WTC11 (cell line): ENCODE measurements around the gene RFTN2. TPM values are rescaled to one million over a fixed set of nuclear protein-coding genes. Genes with fewer than 3 reads are reported as not detected.
"Not testable (repeated sequence)": the region's sequence is repeated elsewhere in the genome, so short reads cannot be mapped to it uniquely, and the experiment has no call there.

Experiments used
- ATAC-seq: fragments of 200-7000 bp; cut with Tn5 transposase; 2 replicates; pipeline ENCODE4 v1.10.0; 2021; ENCODE audit warnings: mild to moderate bottlenecking, moderate library complexity
- CTCF ChIA-PET: fragments of 300-600 bp; sonication (Branson Sonifier 250); formaldehyde crosslinking; loops from one replicate; lab custom pipeline; 2021; ENCODE audit warnings: antibody characterized with exemption; lab: Charles Lee
- POLR2A ChIA-PET: fragments of 350-600 bp; sonication (Branson Sonifier 250); formaldehyde crosslinking; loops from one replicate; lab custom pipeline; 2021; ENCODE audit warnings: antibody characterized with exemption; lab: Charles Lee
- DNase-seq: peaks from one replicate; pipeline ENCODE4 v3.0.0; 2021; ENCODE audit warnings: low spot score
- H3K27ac Mint-ChIP-seq: 2 replicates; pipeline ENCODE4 v1.8.0; 2021; ENCODE audit warnings: mixed read lengths
- H3K27me3 Mint-ChIP-seq: 2 replicates; pipeline ENCODE4 v1.8.0; 2021; ENCODE audit warnings: low read depth, mild to moderate bottlenecking, moderate library complexity, mixed read lengths
- H3K36me3 Mint-ChIP-seq: 2 replicates; pipeline ENCODE4 v1.8.0; 2021; ENCODE audit warnings: mixed read lengths
- H3K4me1 Mint-ChIP-seq: 2 replicates; pipeline ENCODE4 v1.8.0; 2022; ENCODE audit warnings: mixed read lengths
- H3K4me3 Mint-ChIP-seq: 2 replicates; pipeline ENCODE4 v1.8.0; 2021; ENCODE audit warnings: mild to moderate bottlenecking, moderate library complexity, mixed read lengths
- H3K9me3 Mint-ChIP-seq: 2 replicates; pipeline ENCODE4 v1.8.0; 2021; ENCODE audit warnings: mixed read lengths
- ATF1 ChIP-seq: sonication (generic); formaldehyde crosslinking; IDR thresholded peaks from 2 replicates; pipeline ENCODE4 v1.8.1; 2023; ENCODE audit warnings: mild to moderate bottlenecking, moderate library complexity, missing genetic modification reagents
- CTCF ChIP-seq: fragments of 200-600 bp; IDR thresholded peaks from 2 replicates; pipeline ENCODE4 v1.8.0; 2022; ENCODE audit warnings: antibody characterized with exemption
- FOXK1 ChIP-seq: sonication (generic); formaldehyde crosslinking; IDR thresholded peaks from 2 replicates; pipeline ENCODE4 v1.8.0; 2022; ENCODE audit warnings: mild to moderate bottlenecking, moderate library complexity, missing genetic modification reagents
- FOXP1 ChIP-seq: sonication (generic); formaldehyde crosslinking; IDR thresholded peaks from 2 replicates; pipeline ENCODE4 v1.8.0; 2022; ENCODE audit warnings: missing genetic modification reagents, mild to moderate bottlenecking, moderate library complexity, borderline replicate concordance
- GTF2I ChIP-seq: fragments of 250-450 bp; sonication (Bioruptor Pico); conservative IDR thresholded peaks from 2 replicates; pipeline ENCODE4 v1.4.0; 2021; ENCODE audit warnings: mild to moderate bottlenecking
- IRF2 ChIP-seq: sonication (generic); formaldehyde crosslinking; IDR thresholded peaks from 2 replicates; pipeline ENCODE4 v1.8.0; 2022; ENCODE audit warnings: low read depth, missing genetic modification reagents, borderline replicate concordance
- JUN ChIP-seq: sonication (generic); formaldehyde crosslinking; IDR thresholded peaks from 2 replicates; pipeline ENCODE4 v1.8.0; 2023; ENCODE audit warnings: mild to moderate bottlenecking, missing genetic modification reagents
- NFATC4 ChIP-seq: fragments of 250-450 bp; sonication (Bioruptor Pico); IDR thresholded peaks from 2 replicates; pipeline ENCODE4 v1.9.0; 2021; ENCODE audit warnings: mild to moderate bottlenecking
- NFE2L1 ChIP-seq: sonication (generic); formaldehyde crosslinking; IDR thresholded peaks from 2 replicates; pipeline ENCODE4 v1.8.1; 2023; ENCODE audit warnings: missing genetic modification reagents
- NFYB ChIP-seq: sonication (generic); formaldehyde crosslinking; conservative IDR thresholded peaks from 2 replicates; pipeline ENCODE4 v1.8.0; 2022; ENCODE audit warnings: low read depth, missing genetic modification reagents
- NR2C2 ChIP-seq: sonication (generic); formaldehyde crosslinking; IDR thresholded peaks from 2 replicates; pipeline ENCODE4 v1.8.0; 2022; ENCODE audit warnings: mild to moderate bottlenecking, missing genetic modification reagents
- PRDM15 ChIP-seq: sonication (generic); formaldehyde crosslinking; IDR thresholded peaks from 2 replicates; pipeline ENCODE4 v1.8.0; 2022; ENCODE audit warnings: missing genetic modification reagents
- RELA ChIP-seq: sonication (generic); formaldehyde crosslinking; IDR thresholded peaks from 2 replicates; pipeline ENCODE4 v1.8.1; 2022; ENCODE audit warnings: missing genetic modification reagents, mild to moderate bottlenecking, borderline replicate concordance
- TEAD4 ChIP-seq: sonication (generic); formaldehyde crosslinking; IDR thresholded peaks from 2 replicates; pipeline ENCODE4 v1.8.0; 2022; ENCODE audit warnings: mild to moderate bottlenecking, missing genetic modification reagents
- TP53 ChIP-seq: sonication (generic); formaldehyde crosslinking; IDR thresholded peaks from 2 replicates; pipeline ENCODE4 v1.8.1; 2023; ENCODE audit warnings: mild to moderate bottlenecking, missing genetic modification reagents
- ZNF121 ChIP-seq: sonication (generic); formaldehyde crosslinking; IDR thresholded peaks from 2 replicates; pipeline ENCODE4 v1.8.0; 2023; ENCODE audit warnings: missing genetic modification reagents
- ZNF317 ChIP-seq: sonication (generic); formaldehyde crosslinking; IDR thresholded peaks from 2 replicates; pipeline ENCODE4 v1.8.1; 2023; ENCODE audit warnings: low read depth, mild to moderate bottlenecking, moderate library complexity, missing genetic modification reagents, borderline replicate concordance
- ZNF396 ChIP-seq: fragments of 250-450 bp; sonication (Bioruptor Pico); IDR thresholded peaks from 2 replicates; pipeline ENCODE4 v1.8.0; 2021; ENCODE audit warnings: mild to moderate bottlenecking, moderate library complexity, borderline replicate concordance
- ZNF671 ChIP-seq: fragments of 250-450 bp; sonication (Bioruptor Pico); IDR thresholded peaks from 2 replicates; pipeline ENCODE4 v1.8.0; 2021; ENCODE audit warnings: mild to moderate bottlenecking
- total RNA-seq: library from RNA; stranded (reverse); gene quantifications from 3 replicates; pipeline ENCODE4 v1.2.3, GENCODE V29; 2021
- TF ChIP-seq, protein P1 (sequence below): sonication (generic); formaldehyde crosslinking; conservative IDR thresholded peaks from 2 replicates; pipeline ENCODE4 v1.8.1; 2023; ENCODE audit warnings: mild to moderate bottlenecking, low read depth, missing genetic modification reagents, moderate library complexity
- TF ChIP-seq, protein P2 (sequence below): sonication (generic); formaldehyde crosslinking; conservative IDR thresholded peaks from 2 replicates; pipeline ENCODE4 v1.8.1; 2022; ENCODE audit warnings: mild to moderate bottlenecking, missing genetic modification reagents
- TF ChIP-seq, protein P3 (sequence below): fragments of 250-450 bp; sonication (Bioruptor Pico); IDR thresholded peaks from 2 replicates; pipeline ENCODE4 v1.9.0; 2021; ENCODE audit warnings: mild to moderate bottlenecking, borderline replicate concordance

Gene RFTN2
- total RNA-seq, 1 experiment from 2014 or later: 1.9 TPM

- TF ChIP-seq TEAD4 (CRISPR knock-in tag) (no peak), ZNF671 (CRISPR knock-in tag) (no peak), NFATC4 (no peak), NFYB (no peak), IRF2 (CRISPR knock-in tag) (no peak), GTF2I (CRISPR knock-in tag) (no peak)
- TF ChIP-seq, all 79 proteins: peak for 0
Observed at GRCh38 chr2:197556456-197556855, 118.9 kb downstream of the RFTN2 start (continued).

DNA sequence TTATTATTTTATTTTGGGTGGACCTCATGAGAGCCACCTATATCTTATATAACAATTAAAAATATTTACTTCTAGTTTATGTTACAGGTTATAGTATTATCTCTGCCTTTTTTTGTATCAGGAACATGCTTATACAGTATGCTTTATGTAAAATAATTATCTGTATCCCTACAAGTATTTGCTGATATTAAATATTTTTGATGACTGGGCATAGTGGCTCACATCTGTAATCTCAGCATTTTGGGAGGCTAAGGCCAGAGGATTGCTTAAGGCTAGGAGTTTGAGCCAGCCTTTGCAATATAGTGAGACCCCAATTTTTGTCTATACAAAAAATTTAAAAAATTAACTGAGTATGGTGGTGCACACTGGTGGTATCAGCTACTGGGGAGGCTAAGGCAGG is 119.9 kb downstream of the RFTN2 start:
- POLR2A ChIA-PET: interaction anchor here (1.2 kb wide), 1 partner anchor 40 kb away, joined by 3 read pairs; the partner anchor contains the start of gene MOB4
- H3K27ac Mint-ChIP-seq: no peak overlapping the region
- no peak for TF ChIP-seq CTCF
- no peak for TF ChIP-seq NFE2L1 (CRISPR knock-in tag)
- TF ChIP-seq ZNF121 (CRISPR knock-in tag): no peak
- no peak for TF ChIP-seq NFATC4
- no peak for TF ChIP-seq FOXK1
- no peak for TF ChIP-seq ATF1 (CRISPR knock-in tag)
- TF ChIP-seq ZNF396 (CRISPR knock-in tag): no peak
- TF ChIP-seq ZNF317 (CRISPR knock-in tag): no peak
- TF ChIP-seq TP53 (CRISPR knock-in tag): no peak
- no peak for TF ChIP-seq IRF2 (CRISPR knock-in tag)
- TF ChIP-seq NR2C2 (CRISPR knock-in tag): no peak
- TF ChIP-seq, protein P1, sequence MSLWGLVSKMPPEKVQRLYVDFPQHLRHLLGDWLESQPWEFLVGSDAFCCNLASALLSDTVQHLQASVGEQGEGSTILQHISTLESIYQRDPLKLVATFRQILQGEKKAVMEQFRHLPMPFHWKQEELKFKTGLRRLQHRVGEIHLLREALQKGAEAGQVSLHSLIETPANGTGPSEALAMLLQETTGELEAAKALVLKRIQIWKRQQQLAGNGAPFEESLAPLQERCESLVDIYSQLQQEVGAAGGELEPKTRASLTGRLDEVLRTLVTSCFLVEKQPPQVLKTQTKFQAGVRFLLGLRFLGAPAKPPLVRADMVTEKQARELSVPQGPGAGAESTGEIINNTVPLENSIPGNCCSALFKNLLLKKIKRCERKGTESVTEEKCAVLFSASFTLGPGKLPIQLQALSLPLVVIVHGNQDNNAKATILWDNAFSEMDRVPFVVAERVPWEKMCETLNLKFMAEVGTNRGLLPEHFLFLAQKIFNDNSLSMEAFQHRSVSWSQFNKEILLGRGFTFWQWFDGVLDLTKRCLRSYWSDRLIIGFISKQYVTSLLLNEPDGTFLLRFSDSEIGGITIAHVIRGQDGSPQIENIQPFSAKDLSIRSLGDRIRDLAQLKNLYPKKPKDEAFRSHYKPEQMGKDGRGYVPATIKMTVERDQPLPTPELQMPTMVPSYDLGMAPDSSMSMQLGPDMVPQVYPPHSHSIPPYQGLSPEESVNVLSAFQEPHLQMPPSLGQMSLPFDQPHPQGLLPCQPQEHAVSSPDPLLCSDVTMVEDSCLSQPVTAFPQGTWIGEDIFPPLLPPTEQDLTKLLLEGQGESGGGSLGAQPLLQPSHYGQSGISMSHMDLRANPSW: no peak
- TF ChIP-seq GTF2I (CRISPR knock-in tag): no peak
- no peak for TF ChIP-seq JUN (CRISPR knock-in tag)
- TF ChIP-seq RELA: no peak
- no peak for TF ChIP-seq PRDM15 (CRISPR knock-in tag)
- TF ChIP-seq, protein P2, sequence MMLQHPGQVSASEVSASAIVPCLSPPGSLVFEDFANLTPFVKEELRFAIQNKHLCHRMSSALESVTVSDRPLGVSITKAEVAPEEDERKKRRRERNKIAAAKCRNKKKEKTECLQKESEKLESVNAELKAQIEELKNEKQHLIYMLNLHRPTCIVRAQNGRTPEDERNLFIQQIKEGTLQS (CRISPR knock-in tag): no peak
- TF ChIP-seq FOXP1 (CRISPR knock-in tag): no peak
- TF ChIP-seq, protein P3, sequence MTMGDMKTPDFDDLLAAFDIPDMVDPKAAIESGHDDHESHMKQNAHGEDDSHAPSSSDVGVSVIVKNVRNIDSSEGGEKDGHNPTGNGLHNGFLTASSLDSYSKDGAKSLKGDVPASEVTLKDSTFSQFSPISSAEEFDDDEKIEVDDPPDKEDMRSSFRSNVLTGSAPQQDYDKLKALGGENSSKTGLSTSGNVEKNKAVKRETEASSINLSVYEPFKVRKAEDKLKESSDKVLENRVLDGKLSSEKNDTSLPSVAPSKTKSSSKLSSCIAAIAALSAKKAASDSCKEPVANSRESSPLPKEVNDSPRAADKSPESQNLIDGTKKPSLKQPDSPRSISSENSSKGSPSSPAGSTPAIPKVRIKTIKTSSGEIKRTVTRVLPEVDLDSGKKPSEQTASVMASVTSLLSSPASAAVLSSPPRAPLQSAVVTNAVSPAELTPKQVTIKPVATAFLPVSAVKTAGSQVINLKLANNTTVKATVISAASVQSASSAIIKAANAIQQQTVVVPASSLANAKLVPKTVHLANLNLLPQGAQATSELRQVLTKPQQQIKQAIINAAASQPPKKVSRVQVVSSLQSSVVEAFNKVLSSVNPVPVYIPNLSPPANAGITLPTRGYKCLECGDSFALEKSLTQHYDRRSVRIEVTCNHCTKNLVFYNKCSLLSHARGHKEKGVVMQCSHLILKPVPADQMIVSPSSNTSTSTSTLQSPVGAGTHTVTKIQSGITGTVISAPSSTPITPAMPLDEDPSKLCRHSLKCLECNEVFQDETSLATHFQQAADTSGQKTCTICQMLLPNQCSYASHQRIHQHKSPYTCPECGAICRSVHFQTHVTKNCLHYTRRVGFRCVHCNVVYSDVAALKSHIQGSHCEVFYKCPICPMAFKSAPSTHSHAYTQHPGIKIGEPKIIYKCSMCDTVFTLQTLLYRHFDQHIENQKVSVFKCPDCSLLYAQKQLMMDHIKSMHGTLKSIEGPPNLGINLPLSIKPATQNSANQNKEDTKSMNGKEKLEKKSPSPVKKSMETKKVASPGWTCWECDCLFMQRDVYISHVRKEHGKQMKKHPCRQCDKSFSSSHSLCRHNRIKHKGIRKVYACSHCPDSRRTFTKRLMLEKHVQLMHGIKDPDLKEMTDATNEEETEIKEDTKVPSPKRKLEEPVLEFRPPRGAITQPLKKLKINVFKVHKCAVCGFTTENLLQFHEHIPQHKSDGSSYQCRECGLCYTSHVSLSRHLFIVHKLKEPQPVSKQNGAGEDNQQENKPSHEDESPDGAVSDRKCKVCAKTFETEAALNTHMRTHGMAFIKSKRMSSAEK (CRISPR knock-in tag): no peak
- TF ChIP-seq, all 79 proteins: peak for 0

GRCh38 chr2:197551260-197551659 is 124.1 kb downstream of the RFTN2 start:
- H3K4me1 Mint-ChIP-seq, H3K9me3 Mint-ChIP-seq, H3K27me3 Mint-ChIP-seq, POLR2A ChIA-PET, H3K4me3 Mint-ChIP-seq, ATAC-seq, CTCF ChIA-PET, DNase-seq, H3K27ac Mint-ChIP-seq: not testable (repeated sequence)
- peaks cover 40% of the 10 kb centered on the region for H3K36me3 Mint-ChIP-seq

More for the DNA sequence above, 119.9 kb downstream of the RFTN2 start:
- Mint-ChIP-seq H3K27me3 (no peaks in the 10 kb centered on the region), H3K4me3 (no peak overlapping the region), H3K4me1 (peaks cover 6% of the 10 kb centered on the region; the same call in 1 of the 2 replicates), H3K36me3 (peaks cover 40% of the 10 kb centered on the region), H3K9me3 (no peaks in the 10 kb centered on the region)
- ATAC-seq (no peak), DNase-seq (no peak)
- CTCF ChIA-PET: no interaction called here
